Caco-2 (cell line): ENCODE data around the gene ATOX1. TPM values are rescaled to one million over a fixed set of nuclear protein-coding genes. Genes with fewer than 3 reads are reported as not detected.

Source experiments
- BruUV-seq: library from RNA; stranded (reverse); fragments of 400-500 nt; replicated peaks from 2 replicates; lab custom pipeline; 2021; lab: Mats Ljungman, UMichigan
- CTCF ChIA-PET: fragments of 300-600 bp; sonication (Branson Sonifier 250); formaldehyde crosslinking; loops from one replicate; lab custom pipeline; 2022; ENCODE audit warnings: antibody characterized with exemption; lab: Charles Lee
- POLR2A ChIA-PET: fragments of 300-600 bp; sonication (Branson Sonifier 250); formaldehyde crosslinking; loops from one replicate; lab custom pipeline; 2022; ENCODE audit warnings: antibody characterized with exemption; lab: Charles Lee
- DNase-seq, 2 experiments: peaks; one replicate each; pipeline versions ENCODE4 v3.0.0 to v3.0.0-alpha.2; 2020 to 2022
- H3K27me3 ChIP-seq: replicated peaks from 2 replicates; pipeline ENCODE4 v1.6.0; 2011; ENCODE audit warnings: low read length; ENCODE audit not compliant: control insufficient read depth, insufficient read depth
- H3K36me3 ChIP-seq: 2 replicates; pipeline ENCODE4 v1.5.1; 2011; ENCODE audit warnings: low read length; ENCODE audit not compliant: control insufficient read depth, insufficient read depth
- H3K4me1 ChIP-seq: fragments of 250-450 bp; sonication (Bioruptor Pico); 2 replicates; pipeline ENCODE4 v1.5.1; 2020; ENCODE audit warnings: mild to moderate bottlenecking
- H3K4me3 ChIP-seq: 2 replicates; pipeline ENCODE4 v1.5.1; 2011; ENCODE audit warnings: low read depth, mild to moderate bottlenecking, control low read depth, low read length
- H3K9me3 ChIP-seq: fragments of 250-450 bp; sonication (Bioruptor Pico); 2 replicates; pipeline ENCODE4 v1.5.1; 2020; ENCODE audit warnings: mild to moderate bottlenecking, moderate library complexity
- H3K27ac Mint-ChIP-seq: one replicate; pipeline ENCODE4 v1.8.0; 2022; ENCODE audit warnings: mixed read lengths; ENCODE audit not compliant: unreplicated experiment
- H3K27me3 Mint-ChIP-seq: one replicate; pipeline ENCODE4 v1.8.0; 2022; ENCODE audit warnings: mixed read lengths; ENCODE audit not compliant: insufficient read depth, unreplicated experiment
- H3K36me3 Mint-ChIP-seq: one replicate; pipeline ENCODE4 v1.8.0; 2022; ENCODE audit warnings: mild to moderate bottlenecking, mixed read lengths; ENCODE audit not compliant: insufficient read depth, unreplicated experiment
- H3K4me1 Mint-ChIP-seq: one replicate; pipeline ENCODE4 v1.8.0; 2022; ENCODE audit warnings: low read depth, mixed read lengths; ENCODE audit not compliant: unreplicated experiment
- H3K4me3 Mint-ChIP-seq: one replicate; pipeline ENCODE4 v1.8.0; 2022; ENCODE audit warnings: mild to moderate bottlenecking, moderate library complexity, mixed read lengths; ENCODE audit not compliant: unreplicated experiment
- H3K9me3 Mint-ChIP-seq: one replicate; pipeline ENCODE4 v1.8.0; 2022; ENCODE audit warnings: mixed read lengths; ENCODE audit not compliant: unreplicated experiment
- CTCF ChIP-seq, 2 experiments: fragments of 200-600 bp in 1 of 2; IDR thresholded peaks; 1 replicate in 1 of 2; 2 replicates in 1 of 2; pipeline versions ENCODE4 v1.5.1 to v1.8.0; 2011 to 2022; ENCODE audit warnings: antibody characterized with exemption in 1 of 2, control low read depth in 1 of 2, inconsistent platforms in 1 of 2, low read depth in 1 of 2, low read length in 1 of 2, mild to moderate bottlenecking in 1 of 2, moderate library complexity in 1 of 2; ENCODE audit not compliant: insufficient read depth in 1 of 2, severe bottlenecking in 1 of 2, unreplicated experiment in 1 of 2
- intact Hi-C: fragments of 100-400 bp; cut with micrococcal nuclease; formaldehyde crosslinking; loops from one replicate; pipeline ENCODE4 v1.10.0; 2022; ENCODE audit not compliant: unreplicated experiment
- total RNA-seq: library from RNA; stranded (reverse); gene quantifications from 2 replicates; pipeline ENCODE4 v1.2.3, GENCODE V29; 2022

Gene ATOX1
- total RNA-seq, 1 experiment from 2014 or later, result 135 TPM

- Mint-ChIP-seq H3K27ac (no peak overlapping the region), H3K27me3 (no peaks in the 10 kb centered on the region), H3K9me3 (no peaks in the 10 kb centered on the region), H3K4me1 (peaks cover 38% of the 10 kb centered on the region), H3K4me3 (no peak overlapping the region), H3K36me3 (peaks cover 65% of the 10 kb centered on the region)
- Histone ChIP-seq H3K4me3 (no peak overlapping the region), H3K4me1 (peaks cover 17% of the 10 kb centered on the region), H3K9me3 (no peaks in the 10 kb centered on the region), H3K36me3 (no peaks in the 10 kb centered on the region; the same call in 1 of the 2 replicates), H3K27me3 (no peaks in the 10 kb centered on the region)
- ChIA-PET CTCF (no interaction called here), POLR2A (no interaction called here)
- no TSS peak for BruUV-seq
- no peak for DNase-seq
- intact Hi-C loops, result no loop called here
- TF ChIP-seq CTCF (IDR thresholded peaks at IDR 0.05; ENCODE audit: insufficient read depth in 1 of 2, low read depth in 1 of 2, low read length in 1 of 2, severe bottlenecking in 1 of 2, unreplicated experiment in 1 of 2), result no peak
These were observed 16.7 kb upstream of the ATOX1 start for GRCh38 chr5:151775025-151775606.

- DNase-seq, result no peak
- no peaks in the 10 kb centered on the region for H3K9me3 Mint-ChIP-seq
- peaks cover 27% of the 10 kb centered on the region for H3K4me1 Mint-ChIP-seq
- H3K4me3 ChIP-seq, result peak overlapping the region; percentile 98
- H3K9me3 ChIP-seq, result no peaks in the 10 kb centered on the region
- H3K36me3 ChIP-seq, result no peaks in the 10 kb centered on the region; the same call in 1 of the 2 replicates
- ChIA-PET POLR2A (no interaction called here), CTCF (no interaction called here)
- no peak overlapping the region for H3K4me3 Mint-ChIP-seq
- H3K4me1 ChIP-seq, result peaks cover 5% of the 10 kb centered on the region
- H3K27me3 Mint-ChIP-seq, result no peaks in the 10 kb centered on the region
- peaks cover 54% of the 10 kb centered on the region for H3K36me3 Mint-ChIP-seq
- intact Hi-C loops, result loop anchor here (5.0 kb wide), 1 partner anchor 522 kb away; the partner anchor contains the start of gene GM2A
- no peaks in the 10 kb centered on the region for H3K27me3 ChIP-seq
- no peak overlapping the region for H3K27ac Mint-ChIP-seq
- TF ChIP-seq CTCF (IDR thresholded peaks at IDR 0.05; ENCODE audit: insufficient read depth in 1 of 2, low read depth in 1 of 2, low read length in 1 of 2, severe bottlenecking in 1 of 2, unreplicated experiment in 1 of 2), result no peak
- BruUV-seq, result no TSS peak
These were observed 15.5 kb upstream of the ATOX1 start for GRCh38 chr5:151773951-151774350.

- CTCF ChIA-PET, result no interaction called here
- H3K4me1 ChIP-seq, result no peaks in the 10 kb centered on the region; the same call in 1 of the 2 replicates
- no peak for TF ChIP-seq CTCF (IDR thresholded peaks at IDR 0.05; ENCODE audit: insufficient read depth in 1 of 2, low read depth in 1 of 2, low read length in 1 of 2, severe bottlenecking in 1 of 2, unreplicated experiment in 1 of 2)
- BruUV-seq, result TSS peak; percentile 37
- H3K4me3 ChIP-seq, result peak overlapping the region; percentile 98
- H3K36me3 Mint-ChIP-seq, result peaks cover 44% of the 10 kb centered on the region
- no peaks in the 10 kb centered on the region for H3K9me3 ChIP-seq
- peaks cover 25% of the 10 kb centered on the region for H3K4me1 Mint-ChIP-seq
- H3K27me3 Mint-ChIP-seq, result no peaks in the 10 kb centered on the region
- intact Hi-C loops, result loop anchor here (5.0 kb wide), 1 partner anchor 521 kb away; the partner anchor contains the start of gene GM2A
- H3K4me3 Mint-ChIP-seq, result no peak overlapping the region
- DNase-seq, result no peak
- no peaks in the 10 kb centered on the region for H3K9me3 Mint-ChIP-seq
- H3K27me3 ChIP-seq, result no peaks in the 10 kb centered on the region
- POLR2A ChIA-PET, result interaction anchor here (3.0 kb wide), 1 partner anchor 18 kb away, joined by 17 read pairs; no protein-coding TSS in a partner anchor
- H3K27ac Mint-ChIP-seq, result no peak overlapping the region
- H3K36me3 ChIP-seq, result no peaks in the 10 kb centered on the region; the same call in 1 of the 2 replicates
These were observed 14.6 kb upstream of the ATOX1 start for GRCh38 chr5:151772846-151773561.
